ENCODE data around the gene DENND2A. TPM values are rescaled to one million over a fixed set of nuclear protein-coding genes. Genes with fewer than 3 reads are reported as not detected.
"Not testable (repeated sequence)": the region's sequence is repeated elsewhere in the genome, so short reads cannot be mapped to it uniquely, and the experiment has no call there.

The DENND2A gene
- total RNA-seq, 1 donor from 2014 or later = 6.3 TPM

DNA sequence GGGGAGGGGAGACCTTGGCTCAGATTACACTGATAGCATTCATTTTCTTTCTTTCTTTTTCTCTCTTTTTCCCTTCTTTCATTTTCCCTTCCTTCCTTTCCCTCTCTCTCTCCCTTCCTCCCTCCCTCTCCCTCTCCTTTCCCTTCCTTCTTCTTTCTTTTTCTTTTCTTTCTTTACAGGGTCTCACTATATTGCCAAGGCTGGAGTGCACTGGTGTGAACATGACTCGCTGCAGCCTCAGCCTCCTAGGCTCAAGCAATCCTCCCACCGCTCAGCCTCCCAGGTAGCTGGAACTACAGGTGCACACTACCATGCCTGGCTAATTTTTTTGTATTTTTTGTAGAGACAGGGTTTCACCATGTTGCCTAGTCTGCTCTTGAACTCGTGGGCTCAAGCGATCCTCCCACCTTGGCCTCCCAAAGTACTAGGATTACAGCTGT, 88.4 kb downstream of the DENND2A start:
- DNase-seq (ENCODE audit: low spot score) = no peak

DNA sequence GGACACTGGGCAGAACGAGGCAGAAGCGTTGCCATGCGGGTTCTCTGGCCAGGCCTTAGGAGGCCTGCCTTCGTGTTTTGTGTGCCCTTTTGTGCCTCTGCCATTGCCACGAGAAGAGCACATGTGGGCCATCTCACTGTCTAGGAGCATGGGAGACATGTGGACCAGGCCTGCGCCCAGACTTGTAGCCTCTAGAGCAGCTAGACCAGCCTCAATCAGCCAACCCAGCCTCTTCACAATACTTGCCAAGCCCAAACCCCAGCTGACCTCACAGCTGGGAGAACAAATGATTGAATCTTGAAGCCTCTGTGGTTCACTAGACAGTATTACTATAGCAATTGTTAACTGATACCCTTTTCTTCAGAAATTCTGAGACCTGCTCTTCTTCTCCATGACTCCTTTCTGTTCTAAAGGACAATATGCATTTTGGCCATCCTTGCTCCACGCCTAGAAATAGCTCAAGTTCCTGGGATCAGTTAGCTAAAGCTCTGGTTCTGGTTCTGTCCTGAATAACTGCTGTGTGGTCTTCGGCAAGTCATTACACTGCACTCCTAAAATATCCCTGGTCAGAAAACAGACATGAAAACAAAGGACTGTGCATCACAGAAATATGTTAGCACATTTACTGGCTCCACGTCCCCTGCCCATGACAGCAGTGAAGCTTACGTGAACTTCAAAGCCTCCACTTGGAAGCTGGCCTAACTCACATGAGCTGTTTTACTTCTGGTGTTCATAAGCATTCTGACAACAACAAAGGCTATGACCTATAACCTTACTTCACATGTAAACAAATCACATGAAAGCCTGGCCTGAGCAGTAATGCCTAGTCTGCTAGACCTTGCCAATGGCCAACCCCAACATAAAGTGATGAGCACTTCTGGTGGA, 89.0 kb downstream of the DENND2A start:
- peak; percentile 20 for DNase-seq (ENCODE audit: low spot score)

DNA sequence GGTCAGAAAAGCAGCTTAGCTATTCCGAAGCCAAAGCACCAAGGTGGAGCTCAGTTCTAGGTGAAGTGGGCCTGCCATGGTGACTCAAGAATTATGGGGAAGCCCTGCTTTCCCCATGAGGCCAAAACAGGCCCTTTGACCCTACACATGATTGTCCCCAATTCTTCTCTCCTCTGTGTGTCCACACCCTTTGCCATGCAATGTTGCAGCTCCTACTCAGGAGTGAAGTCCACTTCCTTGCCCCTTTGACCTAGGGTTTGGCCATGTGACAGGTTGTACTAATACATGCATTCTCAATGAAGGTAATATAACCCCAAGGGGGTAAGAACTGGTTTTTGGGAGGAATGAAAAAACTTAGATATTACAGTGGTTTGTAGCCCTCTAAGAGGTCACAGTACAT, 93.7 kb downstream of the DENND2A start:
- no peak for DNase-seq (ENCODE audit: low spot score)

DNA sequence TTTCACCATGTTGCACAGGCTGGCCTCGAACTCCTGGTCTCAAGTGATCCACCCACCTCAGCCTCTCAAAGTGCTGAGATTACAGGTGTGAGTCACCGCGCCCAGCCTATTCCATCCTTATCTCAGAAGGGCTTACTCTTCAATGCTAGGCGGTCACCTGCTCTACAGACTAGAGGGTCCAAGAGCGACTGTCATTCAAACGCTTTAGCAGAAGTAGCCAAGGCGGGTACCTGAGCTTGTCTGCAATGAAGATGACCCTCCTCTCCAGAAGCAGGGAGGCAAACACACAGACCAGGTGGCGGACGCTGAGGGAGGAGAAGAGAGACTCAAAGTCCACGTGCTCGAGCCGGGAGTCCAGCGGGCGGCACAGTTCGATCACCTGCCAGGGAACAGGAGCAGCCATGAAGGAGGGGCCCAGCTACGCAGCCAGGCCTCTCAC, 96.2 kb downstream of the DENND2A start:
- no peak for DNase-seq (ENCODE audit: low spot score)

DNA sequence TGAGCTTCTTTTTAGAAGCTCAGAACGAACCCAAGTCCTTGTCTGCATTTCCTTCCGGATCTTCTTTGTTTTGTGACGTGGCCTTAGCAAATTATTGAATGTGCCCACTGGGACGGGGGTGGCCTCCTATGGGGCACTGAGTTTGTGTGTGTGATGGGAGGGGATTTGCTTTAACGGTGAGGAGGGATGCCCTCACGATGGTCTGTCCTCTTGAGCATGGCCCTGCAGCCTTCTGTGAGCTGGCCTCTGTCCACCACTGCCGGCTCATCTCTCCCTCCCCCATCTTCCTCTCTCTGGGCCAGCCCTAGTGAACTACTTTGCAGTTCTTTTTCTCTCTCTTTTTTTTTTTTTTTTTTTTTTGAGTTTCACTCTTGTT, 98.4 kb downstream of the DENND2A start:
- DNase-seq (ENCODE audit: low spot score) = peak; percentile 79

DNA sequence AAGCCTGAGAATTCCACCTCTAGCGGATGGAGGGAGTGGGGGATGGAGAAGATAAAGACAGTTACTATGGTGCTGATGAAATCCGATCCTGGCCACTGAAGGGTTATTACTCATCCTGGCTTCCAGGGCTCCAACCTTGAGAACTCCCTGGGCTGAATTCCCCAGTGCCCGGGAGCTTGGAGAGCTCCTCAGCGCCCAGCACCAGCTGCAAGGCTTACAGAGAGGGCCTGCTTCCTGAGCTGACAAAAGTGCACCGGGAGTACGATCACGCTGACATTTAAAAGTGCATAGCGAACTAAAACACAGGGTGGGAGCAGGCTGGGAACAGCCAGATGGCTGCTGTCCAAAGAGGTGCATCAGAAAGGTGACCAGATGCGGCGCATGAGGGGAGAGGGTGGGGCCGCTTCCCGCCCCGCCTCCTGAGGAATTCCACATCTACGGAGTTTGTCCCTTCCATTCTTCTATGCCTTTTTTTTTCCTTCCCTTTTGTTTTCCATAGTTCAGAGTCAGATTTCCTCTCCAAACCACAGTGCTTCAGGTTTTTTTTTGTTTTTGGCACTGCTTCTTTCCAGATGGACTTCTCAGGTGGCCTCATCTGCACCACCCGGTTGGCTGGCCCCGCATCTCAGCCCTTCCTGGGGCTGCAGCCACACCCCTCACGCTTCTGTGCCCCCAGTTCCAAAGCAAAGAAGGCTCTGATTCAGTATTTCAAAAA, 98.9 kb downstream of the DENND2A start:
- DNase-seq (ENCODE audit: low spot score) = peak; percentile 65

DNA sequence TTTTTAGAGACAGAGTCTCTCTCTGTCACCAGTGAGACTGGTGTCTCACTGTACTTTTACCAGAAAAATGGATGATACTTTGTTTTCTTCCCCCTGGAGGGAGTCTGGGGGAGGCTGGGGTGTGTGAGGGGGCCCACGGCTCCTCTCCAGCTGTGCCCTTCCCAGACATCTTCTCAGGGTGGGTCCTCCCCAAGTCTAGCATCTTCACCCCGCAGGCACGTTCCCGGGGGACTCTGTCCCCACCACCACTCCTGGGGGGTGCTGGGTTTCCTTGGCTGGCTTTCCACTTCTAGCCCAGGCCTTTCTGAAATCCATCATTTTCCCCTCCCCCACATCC, 99.5 kb downstream of the DENND2A start:
- DNase-seq (ENCODE audit: low spot score) = no peak

DNA sequence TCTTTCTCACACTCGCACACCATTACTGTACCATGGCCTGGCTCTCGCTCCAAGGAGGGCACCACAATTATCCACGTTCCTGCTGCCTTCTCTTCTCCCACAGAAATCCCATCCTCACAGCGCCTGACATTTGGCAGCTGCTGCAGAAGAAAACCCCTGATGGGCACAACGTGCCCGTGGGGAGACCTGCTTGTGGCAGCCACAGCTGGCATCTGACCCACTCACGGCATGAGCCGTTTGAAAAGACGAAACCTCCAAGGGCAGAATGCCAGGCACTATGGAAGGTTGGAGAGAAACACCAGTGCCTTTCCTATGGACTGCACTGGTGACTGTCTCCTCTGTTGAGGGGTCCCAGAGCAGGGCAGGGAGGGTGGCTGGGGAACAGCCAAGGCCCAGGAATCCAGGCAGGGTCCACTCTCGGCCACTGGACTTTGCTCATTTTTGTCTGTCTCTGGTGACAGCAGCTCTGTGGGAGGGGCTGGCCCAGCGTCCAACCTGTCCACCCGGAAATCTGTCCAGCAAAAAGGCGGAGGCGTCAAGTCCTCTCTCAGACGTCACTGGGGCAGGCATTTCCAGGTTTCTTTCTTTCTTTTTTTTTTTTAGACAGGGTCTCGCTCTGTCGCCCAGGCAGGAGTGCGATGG, 100.4 kb downstream of the DENND2A start:
- DNase-seq (ENCODE audit: low spot score) = no peak

DNA sequence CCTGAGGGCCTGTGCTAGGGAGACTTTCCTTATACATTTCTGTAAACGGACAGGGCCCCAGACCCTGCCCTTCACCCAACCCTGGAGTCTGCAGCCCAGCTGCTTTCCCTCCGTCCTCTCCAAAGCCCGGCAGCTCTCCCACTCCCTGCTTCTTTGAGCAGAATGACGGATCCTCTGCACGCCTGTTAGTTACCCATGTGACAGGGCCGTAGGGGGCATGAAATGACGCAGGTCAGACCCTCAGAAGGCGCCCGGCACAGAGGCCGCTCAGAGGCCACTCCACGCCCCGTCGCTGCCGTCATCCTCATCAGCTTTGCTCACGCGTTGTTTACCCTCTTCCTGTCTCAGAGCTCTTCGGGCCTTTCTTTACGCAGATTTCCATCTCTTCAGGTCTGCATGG, 101.2 kb downstream of the DENND2A start:
- no peak for DNase-seq (ENCODE audit: low spot score)

DNA sequence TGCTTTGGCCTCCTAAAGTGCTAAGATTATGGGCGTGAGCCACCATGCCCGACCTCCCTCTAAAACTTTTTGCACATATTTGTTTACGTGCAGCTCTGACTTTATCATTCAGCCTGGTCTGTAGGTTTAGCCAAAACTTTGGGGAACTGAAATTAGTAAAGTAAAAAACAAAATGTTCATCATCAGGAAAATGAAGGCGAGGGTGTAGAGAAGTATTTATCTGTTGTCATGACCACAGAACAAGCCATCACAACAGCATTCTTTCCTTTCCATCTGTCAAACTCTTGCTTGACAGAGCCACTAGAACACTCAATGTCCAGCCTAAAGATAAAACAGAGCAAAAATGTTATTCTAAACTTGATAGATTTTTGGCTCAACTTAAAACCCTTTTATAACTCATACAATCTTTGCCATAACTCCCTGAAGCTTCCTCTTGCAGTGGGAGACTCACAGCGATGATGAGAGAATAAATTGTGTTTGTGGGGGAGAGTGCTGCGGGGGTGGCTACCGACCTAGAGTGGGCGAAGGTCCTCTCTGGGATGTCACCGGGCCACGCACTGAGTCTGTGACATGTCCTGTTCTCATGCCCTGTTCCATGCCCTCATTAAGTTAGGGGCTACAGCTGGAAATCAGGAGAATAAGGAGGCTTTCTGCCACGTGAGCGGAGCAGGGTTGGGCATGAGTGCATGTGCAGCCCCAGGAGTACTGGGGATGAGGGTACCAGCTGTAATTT, 102.7 kb downstream of the DENND2A start:
- DNase-seq (ENCODE audit: low spot score) = peak; percentile 12

DNA sequence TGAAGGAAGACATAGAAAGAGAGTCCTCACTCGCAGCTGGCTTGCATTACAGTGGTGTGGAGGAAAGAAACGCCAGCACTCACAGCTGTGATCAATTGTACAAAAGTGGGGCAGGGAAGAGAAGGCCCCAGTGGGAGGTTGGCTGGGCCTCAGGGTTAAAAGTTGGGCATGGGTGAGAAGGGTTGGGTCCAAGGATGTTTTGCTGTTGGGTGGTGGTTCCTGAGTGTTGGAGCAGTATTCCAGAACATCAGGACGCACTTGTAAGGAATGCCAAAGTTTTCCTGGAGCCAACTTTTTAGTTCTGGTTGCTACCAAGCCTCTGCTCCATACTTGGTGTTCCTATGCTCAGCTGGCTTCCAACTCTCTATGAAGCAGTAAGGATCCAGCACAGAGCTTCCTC, 105.9 kb downstream of the DENND2A start:
- no peak for DNase-seq (ENCODE audit: low spot score)

DNA sequence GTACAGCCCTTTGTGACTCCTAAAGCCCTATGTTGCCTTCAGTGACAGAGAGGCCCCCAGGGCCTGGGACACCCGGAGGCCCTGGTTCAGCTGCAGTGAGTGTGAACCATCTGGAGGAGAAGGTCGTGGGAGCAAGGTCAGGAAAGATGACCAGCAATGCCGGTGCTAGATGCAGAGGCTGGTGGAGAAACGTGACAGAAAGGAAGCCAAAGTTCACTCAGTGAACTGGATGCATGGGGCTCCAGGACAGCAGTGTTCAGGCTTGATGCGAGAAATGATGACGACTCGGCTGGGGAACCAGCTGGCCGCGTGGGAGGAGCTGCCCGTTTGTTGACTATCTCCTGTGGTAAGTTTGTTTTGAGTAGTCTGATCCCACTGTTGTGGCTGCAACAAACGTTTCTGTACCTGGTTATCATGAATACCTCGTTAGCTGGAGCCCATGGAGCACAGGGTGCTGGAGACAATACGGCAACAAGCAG, 107.2 kb downstream of the DENND2A start:
- no peak for DNase-seq (ENCODE audit: low spot score)

DNA sequence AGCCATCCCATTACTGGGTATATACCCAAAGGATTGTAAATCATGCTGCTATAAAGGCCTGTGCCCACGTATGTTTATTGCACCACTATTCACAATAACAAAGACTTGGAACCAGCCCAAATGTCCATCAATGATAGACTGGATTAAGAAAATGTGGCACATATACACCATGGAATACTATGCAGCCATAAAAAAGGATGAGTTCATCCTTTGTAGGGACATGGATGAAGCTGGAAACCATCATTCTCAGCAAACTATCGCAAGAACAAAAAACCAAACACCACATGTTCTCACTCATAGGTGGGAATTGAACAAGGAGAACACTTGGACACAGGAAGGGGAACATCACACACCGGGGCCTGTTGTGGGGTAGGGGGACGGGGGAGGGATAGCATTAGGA, 111.2 kb downstream of the DENND2A start:
- not testable (repeated sequence) for DNase-seq (ENCODE audit: low spot score)

DNA sequence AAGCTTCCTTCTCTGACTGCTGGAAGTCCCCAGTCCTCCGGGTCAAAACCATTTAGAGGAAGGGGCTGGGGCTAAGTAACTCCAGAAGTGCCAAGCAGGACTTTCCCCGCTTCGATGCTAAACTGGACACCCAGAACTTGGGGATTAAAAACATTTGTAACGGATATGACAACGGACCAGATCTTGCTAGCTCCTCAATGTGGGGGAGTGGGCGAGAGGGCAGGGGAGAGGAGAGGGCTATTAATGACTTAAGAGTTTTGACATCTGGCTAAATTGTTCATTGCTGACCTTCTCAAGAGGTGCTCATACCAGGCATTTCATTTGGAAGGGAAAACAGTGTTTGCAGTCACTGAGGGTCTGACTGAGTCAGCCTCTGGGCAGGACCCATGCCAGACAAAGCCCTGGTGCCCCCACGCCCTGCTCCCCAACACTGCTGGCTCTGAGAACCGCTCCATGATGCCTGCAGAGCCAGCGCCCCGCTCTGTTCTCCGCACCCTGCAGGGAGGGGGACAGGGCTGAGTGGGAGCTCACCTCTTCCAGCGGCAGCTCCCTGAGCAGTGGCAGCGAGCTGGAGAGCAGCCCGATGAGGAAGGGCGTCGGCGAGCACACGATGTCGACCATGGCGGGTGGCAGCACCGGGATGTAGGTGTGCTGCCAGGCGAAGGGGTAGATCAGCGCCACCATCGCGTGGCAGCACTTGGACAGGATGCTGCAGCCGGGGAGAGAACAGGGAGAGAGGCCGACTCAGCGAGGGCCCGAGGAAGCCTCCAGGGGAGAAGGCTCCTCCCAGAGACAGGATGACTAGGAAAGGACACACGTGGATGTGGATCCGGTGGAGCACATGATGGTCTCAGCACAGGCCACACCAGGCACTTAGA, 113.6 kb downstream of the DENND2A start:
- no peak for DNase-seq (ENCODE audit: low spot score)

DNA sequence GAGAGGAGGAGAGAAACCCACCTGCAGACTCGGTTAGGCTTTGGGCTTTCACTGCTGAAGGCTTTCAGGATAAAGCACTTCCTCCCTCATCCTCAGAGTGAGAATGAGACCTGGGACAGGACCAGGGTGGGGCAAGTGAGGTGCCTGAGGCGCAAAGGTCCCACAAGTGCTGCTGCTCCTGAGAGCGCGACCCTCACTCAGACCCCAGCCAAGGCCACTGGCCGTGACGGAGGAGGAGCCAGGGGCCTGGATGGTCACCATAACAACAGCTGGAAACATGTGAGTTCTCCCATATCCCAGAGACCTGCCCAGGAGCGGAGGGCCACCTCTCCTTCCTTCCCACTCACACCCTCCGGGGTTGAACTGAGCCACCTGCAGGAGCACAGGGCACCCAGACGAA, 114.4 kb downstream of the DENND2A start:
- no peak for DNase-seq (ENCODE audit: low spot score)

DNA sequence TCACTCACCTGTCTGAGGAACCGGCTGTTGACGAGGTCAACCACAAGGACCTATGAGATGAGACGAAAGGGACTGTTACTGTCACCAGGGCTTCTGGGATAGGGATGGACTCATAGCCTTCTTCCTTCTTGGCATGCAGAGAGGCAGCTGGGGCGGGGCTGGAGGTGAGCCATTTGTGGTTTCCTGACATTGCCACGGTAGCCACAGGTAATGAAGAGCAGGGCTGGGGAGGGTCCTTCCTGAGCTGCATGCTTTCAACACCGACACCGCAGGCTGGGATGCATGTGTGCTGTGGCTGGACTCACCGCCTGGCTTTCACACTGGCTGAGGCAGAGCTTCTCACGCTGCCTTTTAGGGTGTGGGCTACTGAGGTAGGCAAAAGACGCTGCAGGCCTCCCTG, 114.9 kb downstream of the DENND2A start:
- DNase-seq (ENCODE audit: low spot score) = no peak

DNA sequence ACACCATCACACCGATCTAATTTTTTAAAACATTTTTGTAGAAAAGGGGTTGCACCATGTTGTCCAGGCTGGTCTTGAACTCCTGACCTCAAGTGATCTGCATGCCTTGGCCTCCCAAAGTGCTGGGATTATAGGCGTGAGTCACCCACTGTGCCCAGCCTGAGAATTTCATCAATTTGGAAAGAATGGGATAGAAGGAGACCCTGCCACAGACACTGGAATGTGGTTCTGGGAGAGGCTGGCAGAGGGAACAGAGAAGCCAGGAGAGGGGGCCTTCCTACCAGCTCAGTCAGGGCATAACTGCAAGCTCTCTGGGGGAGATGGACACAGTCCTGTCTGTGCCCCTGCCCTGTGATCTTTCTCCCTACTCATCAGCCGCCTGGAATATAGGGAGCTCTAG, 119.2 kb downstream of the DENND2A start:
- DNase-seq (ENCODE audit: low spot score) = no peak

DNA sequence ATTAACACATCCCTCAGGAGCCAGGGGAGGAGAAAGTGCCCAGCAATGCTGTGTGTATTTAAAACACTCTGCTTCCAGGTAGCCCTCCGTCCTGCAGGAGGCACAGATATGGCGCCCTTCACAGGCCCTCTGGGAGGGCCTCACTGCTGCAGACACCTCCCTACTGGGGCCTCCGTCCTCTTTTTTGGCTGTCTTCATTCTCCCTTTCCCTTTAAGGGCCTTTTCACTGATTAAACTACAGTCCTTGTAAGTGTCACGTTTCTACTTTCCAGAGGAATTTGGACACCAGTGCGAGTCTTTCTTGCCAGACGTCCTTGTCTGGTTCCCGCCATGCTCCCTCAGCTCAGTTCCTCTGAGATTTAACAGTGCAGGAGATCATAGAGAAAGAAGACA, 121.6 kb downstream of the DENND2A start:
- DNase-seq (ENCODE audit: low spot score) = no peak

DNA sequence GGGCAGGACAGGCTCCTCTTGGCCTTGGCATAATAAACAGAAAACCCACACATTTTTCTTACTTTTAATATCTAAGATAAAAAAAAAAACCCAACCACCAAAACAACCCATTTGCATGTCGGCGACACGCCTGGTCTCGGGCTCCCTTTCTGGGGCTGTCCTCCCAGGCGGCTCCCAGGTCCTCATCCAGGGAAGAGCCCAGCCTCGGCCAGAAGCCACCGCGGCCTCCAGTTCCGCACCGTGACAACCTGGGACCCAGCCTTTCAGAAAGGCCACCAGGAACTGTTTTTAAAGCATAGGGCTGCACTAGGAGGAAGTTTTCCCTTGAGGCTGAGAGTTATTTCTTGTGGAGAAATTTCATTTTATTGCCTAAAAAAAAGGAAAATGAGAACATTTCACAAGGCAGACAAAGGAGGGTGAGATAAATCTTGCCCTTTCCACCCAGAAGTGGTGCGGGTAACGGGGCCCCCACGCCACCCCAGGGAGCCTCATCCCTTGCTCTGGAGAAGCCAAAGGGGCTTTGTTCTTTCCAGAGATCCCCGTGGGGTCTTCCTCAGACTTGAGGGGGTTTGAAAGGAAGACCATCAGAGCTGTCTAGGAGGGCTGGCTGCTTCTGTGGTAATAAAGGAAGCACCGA, 122.1 kb downstream of the DENND2A start:
- DNase-seq (ENCODE audit: low spot score) = no peak

Measured in umbilical cord (tissue), 2 donors.